GM23338 (cell line): Measurements from ENCODE around the gene PDCD4.

Experiments used
- CREB1 ChIP-seq: fragments of 250-450 bp; sonication (Bioruptor Pico); IDR thresholded peaks from 2 replicates; pipeline ENCODE4 v1.5.0; 2020; ENCODE audit warnings: low read depth, mild to moderate bottlenecking, moderate library complexity
- EZH2 ChIP-seq: fragments of 200-600 bp; sonication (generic); IDR thresholded peaks from one replicate; pipeline ENCODE4 v1.8.0; 2017; ENCODE audit warnings: antibody characterized with exemption, mild to moderate bottlenecking, low read depth; ENCODE audit not compliant: unreplicated experiment
- EZH2phosphoT487 ChIP-seq: fragments of 200-600 bp; sonication (generic); IDR thresholded peaks from one replicate; pipeline ENCODE4 v1.8.1; 2018; ENCODE audit warnings: antibody characterized with exemption; ENCODE audit not compliant: unreplicated experiment
- POLR2AphosphoS5 ChIP-seq: IDR thresholded peaks from 2 replicates; pipeline ENCODE4 v1.6.1; 2016; ENCODE audit warnings: antibody characterized with exemption, low read depth
- STAT1 ChIP-seq: IDR thresholded peaks from one replicate; pipeline ENCODE4 v1.6.1; 2016; ENCODE audit warnings: antibody characterized with exemption; ENCODE audit not compliant: unreplicated experiment
- ZNF331 ChIP-seq: fragments of 250-450 bp; sonication (Bioruptor Pico); IDR thresholded peaks from 2 replicates; pipeline ENCODE4 v1.5.0; 2020; ENCODE audit warnings: low read depth, mild to moderate bottlenecking, moderate library complexity
- TF ChIP-seq, protein P1 (sequence below), 2 experiments: fragments of 200-600 bp in 1 of 2; sonication (generic) in 1 of 2; conservative IDR thresholded peaks; 2 replicates each; pipeline versions ENCODE4 v1.5.1 to v1.6.1; 2016 to 2017; ENCODE audit warnings: antibody characterized with exemption in 2 of 2, low read depth in 2 of 2, mild to moderate bottlenecking in 2 of 2, moderate library complexity in 1 of 2
- TF ChIP-seq, protein P2 (sequence below): IDR thresholded peaks from one replicate; pipeline ENCODE4 v1.6.1; 2018; ENCODE audit warnings: antibody characterized with exemption; ENCODE audit not compliant: unreplicated experiment
- TF ChIP-seq, protein P3 (sequence below): IDR thresholded peaks from 2 replicates; pipeline ENCODE4 v1.6.1; 2016; ENCODE audit warnings: antibody characterized with exemption
- TF ChIP-seq, protein P4 (sequence below): fragments of 250-450 bp; sonication (Bioruptor Pico); IDR thresholded peaks from 2 replicates; pipeline ENCODE4 v1.5.0; 2020; ENCODE audit warnings: mild to moderate bottlenecking, moderate library complexity

DNA sequence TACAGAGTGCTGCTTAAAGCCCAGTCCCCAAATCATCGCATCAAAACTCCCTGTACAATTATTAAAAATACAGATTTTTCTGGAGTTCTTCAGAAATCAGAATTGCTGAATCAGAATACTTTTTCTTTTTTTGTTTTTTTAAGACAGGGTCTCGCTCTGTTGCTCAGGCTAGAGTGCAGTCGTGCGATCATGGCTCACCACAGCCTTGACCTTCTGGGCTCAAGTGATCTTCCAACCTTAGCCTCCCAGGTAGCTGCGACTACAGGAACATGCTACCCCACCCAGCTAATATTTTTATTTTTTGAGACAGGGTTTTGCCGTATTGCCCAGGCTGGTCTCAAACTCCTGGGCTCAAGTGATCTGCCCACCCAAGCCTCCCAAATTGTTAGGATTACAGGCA lies 43.3 kb downstream of the PDCD4 start:
- TF ChIP-seq, protein P1, sequence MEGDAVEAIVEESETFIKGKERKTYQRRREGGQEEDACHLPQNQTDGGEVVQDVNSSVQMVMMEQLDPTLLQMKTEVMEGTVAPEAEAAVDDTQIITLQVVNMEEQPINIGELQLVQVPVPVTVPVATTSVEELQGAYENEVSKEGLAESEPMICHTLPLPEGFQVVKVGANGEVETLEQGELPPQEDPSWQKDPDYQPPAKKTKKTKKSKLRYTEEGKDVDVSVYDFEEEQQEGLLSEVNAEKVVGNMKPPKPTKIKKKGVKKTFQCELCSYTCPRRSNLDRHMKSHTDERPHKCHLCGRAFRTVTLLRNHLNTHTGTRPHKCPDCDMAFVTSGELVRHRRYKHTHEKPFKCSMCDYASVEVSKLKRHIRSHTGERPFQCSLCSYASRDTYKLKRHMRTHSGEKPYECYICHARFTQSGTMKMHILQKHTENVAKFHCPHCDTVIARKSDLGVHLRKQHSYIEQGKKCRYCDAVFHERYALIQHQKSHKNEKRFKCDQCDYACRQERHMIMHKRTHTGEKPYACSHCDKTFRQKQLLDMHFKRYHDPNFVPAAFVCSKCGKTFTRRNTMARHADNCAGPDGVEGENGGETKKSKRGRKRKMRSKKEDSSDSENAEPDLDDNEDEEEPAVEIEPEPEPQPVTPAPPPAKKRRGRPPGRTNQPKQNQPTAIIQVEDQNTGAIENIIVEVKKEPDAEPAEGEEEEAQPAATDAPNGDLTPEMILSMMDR (conservative IDR thresholded peaks at IDR 0.05; ENCODE audit: low read depth in 2 of 2), result no peak
- no peak for TF ChIP-seq POLR2AphosphoS5
- no peak for TF ChIP-seq EZH2phosphoT487
- TF ChIP-seq ZNF331, result no peak
- no peak for TF ChIP-seq EZH2
- TF ChIP-seq, protein P2, sequence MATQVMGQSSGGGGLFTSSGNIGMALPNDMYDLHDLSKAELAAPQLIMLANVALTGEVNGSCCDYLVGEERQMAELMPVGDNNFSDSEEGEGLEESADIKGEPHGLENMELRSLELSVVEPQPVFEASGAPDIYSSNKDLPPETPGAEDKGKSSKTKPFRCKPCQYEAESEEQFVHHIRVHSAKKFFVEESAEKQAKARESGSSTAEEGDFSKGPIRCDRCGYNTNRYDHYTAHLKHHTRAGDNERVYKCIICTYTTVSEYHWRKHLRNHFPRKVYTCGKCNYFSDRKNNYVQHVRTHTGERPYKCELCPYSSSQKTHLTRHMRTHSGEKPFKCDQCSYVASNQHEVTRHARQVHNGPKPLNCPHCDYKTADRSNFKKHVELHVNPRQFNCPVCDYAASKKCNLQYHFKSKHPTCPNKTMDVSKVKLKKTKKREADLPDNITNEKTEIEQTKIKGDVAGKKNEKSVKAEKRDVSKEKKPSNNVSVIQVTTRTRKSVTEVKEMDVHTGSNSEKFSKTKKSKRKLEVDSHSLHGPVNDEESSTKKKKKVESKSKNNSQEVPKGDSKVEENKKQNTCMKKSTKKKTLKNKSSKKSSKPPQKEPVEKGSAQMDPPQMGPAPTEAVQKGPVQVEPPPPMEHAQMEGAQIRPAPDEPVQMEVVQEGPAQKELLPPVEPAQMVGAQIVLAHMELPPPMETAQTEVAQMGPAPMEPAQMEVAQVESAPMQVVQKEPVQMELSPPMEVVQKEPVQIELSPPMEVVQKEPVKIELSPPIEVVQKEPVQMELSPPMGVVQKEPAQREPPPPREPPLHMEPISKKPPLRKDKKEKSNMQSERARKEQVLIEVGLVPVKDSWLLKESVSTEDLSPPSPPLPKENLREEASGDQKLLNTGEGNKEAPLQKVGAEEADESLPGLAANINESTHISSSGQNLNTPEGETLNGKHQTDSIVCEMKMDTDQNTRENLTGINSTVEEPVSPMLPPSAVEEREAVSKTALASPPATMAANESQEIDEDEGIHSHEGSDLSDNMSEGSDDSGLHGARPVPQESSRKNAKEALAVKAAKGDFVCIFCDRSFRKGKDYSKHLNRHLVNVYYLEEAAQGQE, result no peak
- TF ChIP-seq, protein P3, sequence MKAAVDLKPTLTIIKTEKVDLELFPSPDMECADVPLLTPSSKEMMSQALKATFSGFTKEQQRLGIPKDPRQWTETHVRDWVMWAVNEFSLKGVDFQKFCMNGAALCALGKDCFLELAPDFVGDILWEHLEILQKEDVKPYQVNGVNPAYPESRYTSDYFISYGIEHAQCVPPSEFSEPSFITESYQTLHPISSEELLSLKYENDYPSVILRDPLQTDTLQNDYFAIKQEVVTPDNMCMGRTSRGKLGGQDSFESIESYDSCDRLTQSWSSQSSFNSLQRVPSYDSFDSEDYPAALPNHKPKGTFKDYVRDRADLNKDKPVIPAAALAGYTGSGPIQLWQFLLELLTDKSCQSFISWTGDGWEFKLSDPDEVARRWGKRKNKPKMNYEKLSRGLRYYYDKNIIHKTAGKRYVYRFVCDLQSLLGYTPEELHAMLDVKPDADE, result no peak
- TF ChIP-seq, protein P4, sequence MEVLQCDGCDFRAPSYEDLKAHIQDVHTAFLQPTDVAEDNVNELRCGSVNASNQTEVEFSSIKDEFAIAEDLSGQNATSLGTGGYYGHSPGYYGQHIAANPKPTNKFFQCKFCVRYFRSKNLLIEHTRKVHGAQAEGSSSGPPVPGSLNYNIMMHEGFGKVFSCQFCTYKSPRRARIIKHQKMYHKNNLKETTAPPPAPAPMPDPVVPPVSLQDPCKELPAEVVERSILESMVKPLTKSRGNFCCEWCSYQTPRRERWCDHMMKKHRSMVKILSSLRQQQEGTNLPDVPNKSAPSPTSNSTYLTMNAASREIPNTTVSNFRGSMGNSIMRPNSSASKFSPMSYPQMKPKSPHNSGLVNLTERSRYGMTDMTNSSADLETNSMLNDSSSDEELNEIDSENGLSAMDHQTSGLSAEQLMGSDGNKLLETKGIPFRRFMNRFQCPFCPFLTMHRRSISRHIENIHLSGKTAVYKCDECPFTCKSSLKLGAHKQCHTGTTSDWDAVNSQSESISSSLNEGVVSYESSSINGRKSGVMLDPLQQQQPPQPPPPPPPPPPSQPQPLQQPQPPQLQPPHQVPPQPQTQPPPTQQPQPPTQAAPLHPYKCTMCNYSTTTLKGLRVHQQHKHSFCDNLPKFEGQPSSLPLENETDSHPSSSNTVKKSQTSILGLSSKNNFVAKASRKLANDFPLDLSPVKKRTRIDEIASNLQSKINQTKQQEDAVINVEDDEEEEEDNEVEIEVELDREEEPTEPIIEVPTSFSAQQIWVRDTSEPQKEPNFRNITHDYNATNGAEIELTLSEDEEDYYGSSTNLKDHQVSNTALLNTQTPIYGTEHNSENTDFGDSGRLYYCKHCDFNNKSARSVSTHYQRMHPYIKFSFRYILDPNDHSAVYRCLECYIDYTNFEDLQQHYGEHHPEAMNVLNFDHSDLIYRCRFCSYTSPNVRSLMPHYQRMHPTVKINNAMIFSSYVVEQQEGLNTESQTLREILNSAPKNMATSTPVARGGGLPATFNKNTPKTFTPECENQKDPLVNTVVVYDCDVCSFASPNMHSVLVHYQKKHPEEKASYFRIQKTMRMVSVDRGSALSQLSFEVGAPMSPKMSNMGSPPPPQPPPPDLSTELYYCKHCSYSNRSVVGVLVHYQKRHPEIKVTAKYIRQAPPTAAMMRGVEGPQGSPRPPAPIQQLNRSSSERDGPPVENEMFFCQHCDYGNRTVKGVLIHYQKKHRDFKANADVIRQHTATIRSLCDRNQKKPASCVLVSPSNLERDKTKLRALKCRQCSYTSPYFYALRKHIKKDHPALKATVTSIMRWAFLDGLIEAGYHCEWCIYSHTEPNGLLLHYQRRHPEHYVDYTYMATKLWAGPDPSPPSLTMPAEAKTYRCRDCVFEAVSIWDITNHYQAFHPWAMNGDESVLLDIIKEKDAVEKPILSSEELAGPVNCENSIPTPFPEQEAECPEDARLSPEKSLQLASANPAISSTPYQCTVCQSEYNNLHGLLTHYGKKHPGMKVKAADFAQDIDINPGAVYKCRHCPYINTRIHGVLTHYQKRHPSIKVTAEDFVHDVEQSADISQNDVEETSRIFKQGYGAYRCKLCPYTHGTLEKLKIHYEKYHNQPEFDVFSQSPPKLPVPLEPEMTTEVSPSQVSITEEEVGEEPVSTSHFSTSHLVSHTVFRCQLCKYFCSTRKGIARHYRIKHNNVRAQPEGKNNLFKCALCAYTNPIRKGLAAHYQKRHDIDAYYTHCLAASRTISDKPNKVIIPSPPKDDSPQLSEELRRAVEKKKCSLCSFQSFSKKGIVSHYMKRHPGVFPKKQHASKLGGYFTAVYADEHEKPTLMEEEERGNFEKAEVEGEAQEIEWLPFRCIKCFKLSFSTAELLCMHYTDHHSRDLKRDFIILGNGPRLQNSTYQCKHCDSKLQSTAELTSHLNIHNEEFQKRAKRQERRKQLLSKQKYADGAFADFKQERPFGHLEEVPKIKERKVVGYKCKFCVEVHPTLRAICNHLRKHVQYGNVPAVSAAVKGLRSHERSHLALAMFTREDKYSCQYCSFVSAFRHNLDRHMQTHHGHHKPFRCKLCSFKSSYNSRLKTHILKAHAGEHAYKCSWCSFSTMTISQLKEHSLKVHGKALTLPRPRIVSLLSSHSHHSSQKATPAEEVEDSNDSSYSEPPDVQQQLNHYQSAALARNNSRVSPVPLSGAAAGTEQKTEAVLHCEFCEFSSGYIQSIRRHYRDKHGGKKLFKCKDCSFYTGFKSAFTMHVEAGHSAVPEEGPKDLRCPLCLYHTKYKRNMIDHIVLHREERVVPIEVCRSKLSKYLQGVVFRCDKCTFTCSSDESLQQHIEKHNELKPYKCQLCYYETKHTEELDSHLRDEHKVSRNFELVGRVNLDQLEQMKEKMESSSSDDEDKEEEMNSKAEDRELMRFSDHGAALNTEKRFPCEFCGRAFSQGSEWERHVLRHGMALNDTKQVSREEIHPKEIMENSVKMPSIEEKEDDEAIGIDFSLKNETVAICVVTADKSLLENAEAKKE, result no peak
- no peak for TF ChIP-seq CREB1
- no peak for TF ChIP-seq STAT1
